Prostate gland (tissue), 2 donors: ENCODE measurements around the gene PANK1.

Source experiments
- POLR2A ChIP-seq: fragments of 450-650 bp; IDR thresholded peaks from one replicate; pipeline ENCODE4 v1.6.1; 2016; ENCODE audit warnings: antibody characterized with exemption, mild to moderate bottlenecking
- POLR2AphosphoS5 ChIP-seq: sonication (generic); formaldehyde crosslinking; IDR thresholded peaks from one replicate; pipeline ENCODE4 v1.6.1; 2017; ENCODE audit warnings: antibody characterized with exemption
- TF ChIP-seq, protein P1 (sequence below), 4 experiments: fragments of 200-600 bp in 2 of 4; fragments of 450-650 bp in 2 of 4; sonication (generic) in 2 of 4; IDR thresholded peaks; 1 replicate in 3 of 4; 2 replicates in 1 of 4; pipeline ENCODE4 v1.5.1; 2016 to 2019; ENCODE audit warnings: antibody characterized with exemption in 4 of 4, mild to moderate bottlenecking in 2 of 4, moderate library complexity in 2 of 4

DNA sequence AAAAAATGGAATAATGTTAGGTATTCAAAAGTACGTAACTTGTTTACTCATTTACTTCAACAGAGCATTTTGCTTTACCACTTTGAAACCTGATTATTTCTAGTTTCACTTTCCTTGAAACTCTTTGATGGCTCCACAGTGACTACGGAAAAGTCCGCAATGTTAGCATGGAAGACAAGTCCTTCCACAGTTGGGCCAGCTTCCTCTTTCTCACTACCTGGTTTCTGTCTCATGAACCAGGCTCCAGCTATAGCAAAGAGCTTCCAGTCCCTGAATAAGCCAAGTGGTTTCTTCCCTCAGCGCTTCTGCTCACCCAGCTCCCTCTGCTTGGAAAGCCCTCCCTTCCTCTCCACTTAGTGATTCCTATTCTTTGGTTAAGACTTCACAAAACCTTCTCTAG, 64.8 kb downstream of the PANK1 start:
- no peak for TF ChIP-seq POLR2AphosphoS5
- no peak for TF ChIP-seq POLR2A
- TF ChIP-seq, protein P1, sequence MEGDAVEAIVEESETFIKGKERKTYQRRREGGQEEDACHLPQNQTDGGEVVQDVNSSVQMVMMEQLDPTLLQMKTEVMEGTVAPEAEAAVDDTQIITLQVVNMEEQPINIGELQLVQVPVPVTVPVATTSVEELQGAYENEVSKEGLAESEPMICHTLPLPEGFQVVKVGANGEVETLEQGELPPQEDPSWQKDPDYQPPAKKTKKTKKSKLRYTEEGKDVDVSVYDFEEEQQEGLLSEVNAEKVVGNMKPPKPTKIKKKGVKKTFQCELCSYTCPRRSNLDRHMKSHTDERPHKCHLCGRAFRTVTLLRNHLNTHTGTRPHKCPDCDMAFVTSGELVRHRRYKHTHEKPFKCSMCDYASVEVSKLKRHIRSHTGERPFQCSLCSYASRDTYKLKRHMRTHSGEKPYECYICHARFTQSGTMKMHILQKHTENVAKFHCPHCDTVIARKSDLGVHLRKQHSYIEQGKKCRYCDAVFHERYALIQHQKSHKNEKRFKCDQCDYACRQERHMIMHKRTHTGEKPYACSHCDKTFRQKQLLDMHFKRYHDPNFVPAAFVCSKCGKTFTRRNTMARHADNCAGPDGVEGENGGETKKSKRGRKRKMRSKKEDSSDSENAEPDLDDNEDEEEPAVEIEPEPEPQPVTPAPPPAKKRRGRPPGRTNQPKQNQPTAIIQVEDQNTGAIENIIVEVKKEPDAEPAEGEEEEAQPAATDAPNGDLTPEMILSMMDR (IDR thresholded peaks at IDR 0.05): no peak
